ENCODE measurements around the gene ASTN2.

- no peak for TF ChIP-seq CTCF (IDR thresholded peaks at IDR 0.05)
- no peak for TF ChIP-seq POLR2A (IDR thresholded peaks at IDR 0.05)
These were observed 605.2 kb downstream of the ASTN2 start for GRCh38 chr9:116809656-116810055.

Measured in right lobe of liver (tissue), 4 donors.